ENCODE measurements around the gene ULBP1.
A peak's percentile ranks its signal among the peaks of the same experiment; 100 is the strongest.
"Not testable (repeated sequence)": the region's sequence is repeated elsewhere in the genome, so short reads cannot be mapped to it uniquely, and the experiment has no call there.

The ULBP1 gene

GRCh38 chr6:150003599-150003998 lies 39.9 kb downstream of the ULBP1 start:
- not testable (repeated sequence) for DNase-seq (ENCODE audit: low read depth in 1 of 2, low spot score in 1 of 2)

- no peak for DNase-seq (ENCODE audit: low read depth in 1 of 2, low spot score in 1 of 2)
These were observed 40.5 kb downstream of the ULBP1 start for GRCh38 chr6:150004101-150004782.

- DNase-seq (ENCODE audit: low read depth in 1 of 2, low spot score in 1 of 2): peak; percentile 77 to 79
These were observed 41.3 kb downstream of the ULBP1 start for GRCh38 chr6:150004783-150005717.

- DNase-seq (ENCODE audit: low read depth in 1 of 2, low spot score in 1 of 2): no peak
These were observed 42.3 kb downstream of the ULBP1 start for GRCh38 chr6:150005761-150006651.

GRCh38 chr6:150006961-150007464 lies 43.3 kb downstream of the ULBP1 start:
- DNase-seq (ENCODE audit: low read depth in 1 of 2, low spot score in 1 of 2): no peak

- DNase-seq (ENCODE audit: low read depth in 1 of 2, low spot score in 1 of 2): no peak
These were observed 44.8 kb downstream of the ULBP1 start for GRCh38 chr6:150008588-150008987.

- DNase-seq (ENCODE audit: low read depth in 1 of 2, low spot score in 1 of 2): not testable (repeated sequence)
These were observed 49.4 kb downstream of the ULBP1 start for GRCh38 chr6:150012846-150013784.

- DNase-seq (ENCODE audit: low read depth in 1 of 2, low spot score in 1 of 2): not testable (repeated sequence)
These were observed 50.3 kb downstream of the ULBP1 start for GRCh38 chr6:150013785-150014622.

- DNase-seq (ENCODE audit: low read depth in 1 of 2, low spot score in 1 of 2): not testable (repeated sequence)
These were observed 51.0 kb downstream of the ULBP1 start for GRCh38 chr6:150014623-150015280.

GRCh38 chr6:150015281-150016001 lies 51.7 kb downstream of the ULBP1 start:
- not testable (repeated sequence) for DNase-seq (ENCODE audit: low read depth in 1 of 2, low spot score in 1 of 2)

GRCh38 chr6:150016324-150017185 lies 52.8 kb downstream of the ULBP1 start:
- no peak for DNase-seq (ENCODE audit: low read depth in 1 of 2, low spot score in 1 of 2)

GRCh38 chr6:150017186-150017521 lies 53.4 kb downstream of the ULBP1 start:
- not testable (repeated sequence) for DNase-seq (ENCODE audit: low read depth in 1 of 2, low spot score in 1 of 2)

GRCh38 chr6:150018846-150019580 lies 55.3 kb downstream of the ULBP1 start:
- no peak for DNase-seq (ENCODE audit: low read depth in 1 of 2, low spot score in 1 of 2)

GRCh38 chr6:150021870-150022269 lies 58.1 kb downstream of the ULBP1 start:
- DNase-seq (ENCODE audit: low read depth in 1 of 2, low spot score in 1 of 2): not testable (repeated sequence)
